GM19467 (cell line): ENCODE measurements around the gene SPEM1.
"Not testable (repeated sequence)": the region's sequence is repeated elsewhere in the genome, so short reads cannot be mapped to it uniquely, and the experiment has no call there.

Source experiments
- ATAC-seq: cut with Tn5 transposase; IDR thresholded peaks from one replicate; pipeline ENCODE4 v1.9.1; 2021; ENCODE audit warnings: mild to moderate bottlenecking, moderate library complexity; ENCODE audit not compliant: unreplicated experiment

Gene SPEM1

GRCh38 chr17:7467498-7467897, 47.4 kb downstream of the SPEM1 start:
- no peak for ATAC-seq

GRCh38 chr17:7468290-7468689, 48.2 kb downstream of the SPEM1 start:
- ATAC-seq, result no peak

- ATAC-seq, result no peak
These were observed 48.8 kb downstream of the SPEM1 start for GRCh38 chr17:7468804-7469389.

- ATAC-seq, result not testable (repeated sequence)
These were observed 49.7 kb downstream of the SPEM1 start for GRCh38 chr17:7469843-7470242.

GRCh38 chr17:7470457-7470973, 50.4 kb downstream of the SPEM1 start:
- ATAC-seq, result not testable (repeated sequence)
